ENCODE results near the gene CCND3.

- TF ChIP-seq EP300 (IDR thresholded peaks at IDR 0.05), result no peak
- TF ChIP-seq ESRRA (IDR thresholded peaks at IDR 0.05; ENCODE audit: borderline replicate concordance, low read length), result no peak
- TF ChIP-seq REST (IDR thresholded peaks at IDR 0.05), result no peak
- TF ChIP-seq CTCF (IDR thresholded peaks at IDR 0.05), result no peak
Observed at GRCh38 chr6:41975276-41975675, 33.7 kb upstream of the CCND3 start.

All from A549 (cell line).